HK-2 (cell line): ENCODE data around the gene CCDC107.

Experiments used
- DNase-seq: peaks from one replicate; pipeline ENCODE4 v3.0.0-alpha.2; 2018; ENCODE audit not compliant: unreplicated experiment

CCDC107 gene

GRCh38 chr9:35703906-35704672, 46.0 kb downstream of the CCDC107 start:
- DNase-seq, result no peak

DNA sequence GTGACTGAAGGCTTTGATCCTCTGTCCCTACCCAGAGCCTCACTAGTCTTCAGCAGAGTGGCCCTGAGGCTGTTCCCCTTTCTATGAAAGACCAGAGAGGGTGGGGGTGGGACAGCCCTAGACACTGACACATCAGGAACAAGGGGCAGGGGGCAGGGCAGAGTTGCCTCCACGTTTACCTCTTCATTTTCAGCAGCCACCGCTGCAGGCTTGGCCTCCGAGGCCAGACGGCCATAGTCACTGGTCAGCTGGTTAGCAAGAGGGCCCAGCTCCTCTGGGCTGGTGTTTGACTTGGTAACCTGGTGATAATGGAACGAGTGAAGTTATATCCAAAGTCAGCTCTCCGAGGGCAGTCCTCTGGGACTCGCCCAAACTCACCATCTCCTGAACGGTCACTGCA, 47.3 kb downstream of the CCDC107 start:
- no peak for DNase-seq

DNA sequence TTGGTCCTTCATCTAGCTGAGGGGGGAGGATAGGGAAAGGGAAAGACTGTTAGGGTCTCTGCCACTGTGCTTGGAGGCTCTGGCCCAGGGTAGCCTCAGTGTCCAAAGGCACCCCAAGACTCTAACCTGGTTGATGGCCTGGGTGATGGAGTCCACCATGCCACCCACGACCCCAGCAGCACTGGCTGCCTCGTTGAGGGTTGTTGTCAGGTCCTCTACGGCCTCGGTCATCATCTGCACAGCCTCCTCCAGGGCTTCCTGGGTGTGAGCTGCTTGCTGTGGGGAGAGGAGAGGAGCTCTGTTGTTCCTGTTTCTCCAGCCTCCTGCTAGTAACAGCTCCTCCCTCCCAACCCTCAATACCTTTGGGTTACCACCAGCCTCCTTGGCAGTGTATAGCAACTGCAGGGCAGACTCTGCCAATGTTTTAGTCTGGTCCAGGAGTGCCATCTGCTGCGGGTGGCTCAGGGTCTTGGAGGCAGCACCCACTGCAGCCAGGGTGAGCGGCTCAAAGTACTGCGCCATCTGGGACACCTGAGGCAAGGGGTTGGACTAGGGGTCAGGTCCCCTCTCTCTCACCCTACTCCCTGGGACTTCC, 47.8 kb downstream of the CCDC107 start:
- no peak for DNase-seq

DNA sequence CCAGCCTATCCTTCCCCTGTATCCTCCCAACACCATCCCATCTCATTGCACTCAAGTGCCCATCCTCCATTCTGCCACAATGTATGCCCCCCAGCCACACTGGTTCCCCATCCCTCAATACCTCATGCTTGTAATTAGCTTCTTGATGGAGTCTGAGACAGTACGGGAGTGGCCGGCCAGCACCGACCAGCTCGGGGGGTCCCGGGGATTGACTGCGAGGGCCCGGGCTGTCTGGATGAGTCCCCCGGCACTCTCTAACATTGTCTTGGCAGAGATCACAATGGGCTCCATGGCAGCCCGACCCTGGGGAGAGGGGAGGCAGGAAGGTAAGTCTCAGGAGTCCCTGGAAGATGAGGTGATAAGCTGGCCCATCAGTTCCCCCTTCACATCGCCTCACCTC, 48.9 kb downstream of the CCDC107 start:
- no peak for DNase-seq

- no peak for DNase-seq
Observed at GRCh38 chr9:35708146-35708545, 50.1 kb downstream of the CCDC107 start.

- no peak for DNase-seq
Observed at GRCh38 chr9:35710818-35711500, 52.9 kb downstream of the CCDC107 start.
